Astrocyte (in vitro differentiated cells and primary cell): Measurements from ENCODE around the gene CSMD2. TPM values are rescaled to one million over a fixed set of nuclear protein-coding genes. Genes with fewer than 3 reads are reported as not detected.

ENCODE experiments used
- DNase-seq: peaks from one replicate; pipeline ENCODE4 v3.0.0-alpha.2; 2010; ENCODE audit warnings: low read depth
- FAIRE-seq: peaks from 2 replicates; lab custom pipeline; 2011; peaks lifted over from hg19 to GRCh38; lab: Jason Lieb, UNC
- H2AFZ ChIP-seq: 2 replicates; pipeline ENCODE4 v1.6.0; 2012; ENCODE audit warnings: low read depth, low read length, inconsistent platforms
- H3K27ac ChIP-seq: 2 replicates; pipeline ENCODE4 v1.5.1; 2011; ENCODE audit warnings: low read depth, low read length, inconsistent platforms
- H3K27me3 ChIP-seq: 2 replicates; pipeline ENCODE4 v1.6.0; 2011; ENCODE audit warnings: low read length, inconsistent platforms; ENCODE audit not compliant: insufficient read depth
- H3K36me3 ChIP-seq: 2 replicates; pipeline ENCODE4 v1.5.1; 2011; ENCODE audit warnings: low read length, inconsistent platforms; ENCODE audit not compliant: insufficient read depth
- H3K4me1 ChIP-seq: 2 replicates; pipeline ENCODE4 v1.5.1; 2011; ENCODE audit warnings: low read length, inconsistent platforms; ENCODE audit not compliant: insufficient read depth
- H3K4me2 ChIP-seq: 2 replicates; pipeline ENCODE4 v1.6.0; 2012; ENCODE audit warnings: low read length, inconsistent platforms
- H3K4me3 ChIP-seq: 2 replicates; pipeline ENCODE4 v1.5.1; 2011; ENCODE audit warnings: low read depth, mild to moderate bottlenecking, low read length, inconsistent platforms; ENCODE audit not compliant: insufficient read depth
- H3K79me2 ChIP-seq: 2 replicates; pipeline ENCODE4 v1.6.0; 2012; ENCODE audit warnings: mild to moderate bottlenecking, low read length, inconsistent platforms; ENCODE audit not compliant: insufficient read depth
- H3K9ac ChIP-seq: 2 replicates; pipeline ENCODE4 v1.6.0; 2012; ENCODE audit warnings: mild to moderate bottlenecking, low read length, inconsistent platforms
- H3K9me3 ChIP-seq: 2 replicates; pipeline ENCODE4 v1.5.1; 2012; ENCODE audit warnings: low read depth, mild to moderate bottlenecking, low read length, inconsistent platforms; ENCODE audit not compliant: insufficient read depth
- H4K20me1 ChIP-seq: 2 replicates; pipeline ENCODE4 v1.6.0; 2012; ENCODE audit warnings: low read length, inconsistent platforms; ENCODE audit not compliant: insufficient read depth
- H3K27ac Mint-ChIP-seq: one replicate; pipeline ENCODE4 v1.8.0; 2021; ENCODE audit warnings: mild to moderate bottlenecking, mixed read lengths; ENCODE audit not compliant: unreplicated experiment
- H3K27me3 Mint-ChIP-seq: one replicate; pipeline ENCODE4 v1.8.0; 2021; ENCODE audit warnings: low read depth, mixed read lengths; ENCODE audit not compliant: unreplicated experiment
- H3K36me3 Mint-ChIP-seq: one replicate; pipeline ENCODE4 v1.8.0; 2021; ENCODE audit warnings: low read depth, mixed read lengths; ENCODE audit not compliant: unreplicated experiment
- H3K4me1 Mint-ChIP-seq: one replicate; pipeline ENCODE4 v1.8.0; 2021; ENCODE audit warnings: low read depth, mixed read lengths; ENCODE audit not compliant: unreplicated experiment
- H3K4me3 Mint-ChIP-seq: one replicate; pipeline ENCODE4 v1.8.0; 2021; ENCODE audit warnings: mild to moderate bottlenecking, moderate library complexity, mixed read lengths; ENCODE audit not compliant: unreplicated experiment
- H3K9me3 Mint-ChIP-seq: one replicate; pipeline ENCODE4 v1.8.0; 2021; ENCODE audit warnings: mild to moderate bottlenecking, mixed read lengths; ENCODE audit not compliant: unreplicated experiment
- EZH2 ChIP-seq: IDR thresholded peaks from 2 replicates; pipeline ENCODE4 v1.6.1; 2012; ENCODE audit warnings: mild to moderate bottlenecking, low read length, inconsistent platforms; ENCODE audit not compliant: insufficient read depth
- total RNA-seq: library from RNA; stranded (reverse); gene quantifications from 2 replicates; pipeline ENCODE4 v1.2.1, GENCODE V29; 2021
- TF ChIP-seq, protein P1 (sequence below): IDR thresholded peaks from 2 replicates; pipeline ENCODE4 v1.5.1; 2011; ENCODE audit warnings: low read depth, mild to moderate bottlenecking, inconsistent platforms, low read length, moderate library complexity; ENCODE audit not compliant: insufficient read depth

The CSMD2 gene
- total RNA-seq, 1 donor from 2014 or later: 11.1 TPM

DNA sequence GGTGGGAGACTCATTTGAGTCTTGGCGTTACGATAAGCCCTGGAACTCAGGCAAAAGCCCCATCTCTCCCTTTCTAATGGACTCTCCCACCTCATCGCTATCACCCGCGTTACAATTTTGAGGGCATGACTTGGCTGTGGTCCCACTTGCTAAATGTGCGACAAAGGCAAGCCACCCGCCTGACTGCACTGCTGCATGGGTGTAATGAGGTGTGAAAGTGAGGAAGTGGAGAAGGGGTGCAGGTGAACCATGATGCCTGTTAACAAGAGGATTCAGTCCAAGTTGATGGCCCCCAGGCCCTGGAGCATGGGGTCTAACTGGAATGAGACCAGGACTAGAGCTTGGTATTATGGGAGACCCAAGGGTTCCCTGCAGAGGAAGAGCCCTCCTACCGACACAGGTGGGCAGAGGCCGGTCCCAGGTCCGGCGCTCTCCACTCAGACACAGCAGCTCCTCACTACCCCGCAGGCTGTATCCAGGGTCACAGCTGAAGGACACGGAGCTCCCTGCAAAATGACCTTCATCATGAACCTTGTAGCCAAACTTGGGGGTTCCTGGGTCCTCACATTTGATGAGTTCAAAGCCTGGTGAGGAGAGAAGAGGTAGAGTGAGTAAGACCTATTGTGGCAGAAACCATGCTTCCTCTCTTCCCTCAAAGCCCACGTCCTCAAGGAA, 466.5 kb downstream of the CSMD2 start:
- H2AFZ ChIP-seq: no peak overlapping the region
- peaks cover 14% of the 10 kb centered on the region for H3K36me3 ChIP-seq
- H3K4me3 Mint-ChIP-seq: no peak overlapping the region
- no peaks in the 10 kb centered on the region for H3K9me3 ChIP-seq
- peaks cover 4% of the 10 kb centered on the region for H3K9me3 Mint-ChIP-seq
- H3K27ac Mint-ChIP-seq: no peak overlapping the region
- FAIRE-seq (no peak), DNase-seq (no peak)
- TF ChIP-seq, protein P1, sequence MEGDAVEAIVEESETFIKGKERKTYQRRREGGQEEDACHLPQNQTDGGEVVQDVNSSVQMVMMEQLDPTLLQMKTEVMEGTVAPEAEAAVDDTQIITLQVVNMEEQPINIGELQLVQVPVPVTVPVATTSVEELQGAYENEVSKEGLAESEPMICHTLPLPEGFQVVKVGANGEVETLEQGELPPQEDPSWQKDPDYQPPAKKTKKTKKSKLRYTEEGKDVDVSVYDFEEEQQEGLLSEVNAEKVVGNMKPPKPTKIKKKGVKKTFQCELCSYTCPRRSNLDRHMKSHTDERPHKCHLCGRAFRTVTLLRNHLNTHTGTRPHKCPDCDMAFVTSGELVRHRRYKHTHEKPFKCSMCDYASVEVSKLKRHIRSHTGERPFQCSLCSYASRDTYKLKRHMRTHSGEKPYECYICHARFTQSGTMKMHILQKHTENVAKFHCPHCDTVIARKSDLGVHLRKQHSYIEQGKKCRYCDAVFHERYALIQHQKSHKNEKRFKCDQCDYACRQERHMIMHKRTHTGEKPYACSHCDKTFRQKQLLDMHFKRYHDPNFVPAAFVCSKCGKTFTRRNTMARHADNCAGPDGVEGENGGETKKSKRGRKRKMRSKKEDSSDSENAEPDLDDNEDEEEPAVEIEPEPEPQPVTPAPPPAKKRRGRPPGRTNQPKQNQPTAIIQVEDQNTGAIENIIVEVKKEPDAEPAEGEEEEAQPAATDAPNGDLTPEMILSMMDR: no peak
- no peak for TF ChIP-seq EZH2
- H3K4me1 ChIP-seq: no peaks in the 10 kb centered on the region
- no peaks in the 10 kb centered on the region for H3K27me3 Mint-ChIP-seq
- no peak overlapping the region for H3K4me3 ChIP-seq
- no peaks in the 10 kb centered on the region for H3K79me2 ChIP-seq
- H4K20me1 ChIP-seq: no peaks in the 10 kb centered on the region
- H3K4me1 Mint-ChIP-seq: no peaks in the 10 kb centered on the region
- H3K36me3 Mint-ChIP-seq: peaks cover 15% of the 10 kb centered on the region
- H3K27me3 ChIP-seq: no peaks in the 10 kb centered on the region
- no peak overlapping the region for H3K9ac ChIP-seq
- no peak overlapping the region for H3K4me2 ChIP-seq
- H3K27ac ChIP-seq: no peak overlapping the region

DNA sequence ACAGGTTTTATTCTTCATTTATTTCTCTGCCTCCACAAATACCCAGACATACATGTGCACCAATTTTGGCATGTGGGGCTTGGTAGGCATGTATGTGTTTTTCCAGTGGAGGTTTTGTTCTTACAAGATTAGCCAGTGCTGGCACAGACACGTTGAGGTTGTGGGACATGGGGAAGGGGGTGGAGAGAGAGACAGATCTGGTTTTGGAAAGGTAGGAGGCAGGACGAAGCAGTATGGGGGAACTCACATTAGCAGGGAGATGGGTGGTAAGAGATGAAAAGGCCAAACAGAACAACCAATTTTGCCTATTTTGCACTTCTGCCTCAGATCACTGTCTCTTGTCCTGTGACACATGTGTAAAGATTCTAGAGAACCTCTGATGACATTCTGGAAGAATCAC, 467.2 kb downstream of the CSMD2 start:
- Histone ChIP-seq H3K4me2 (no peak overlapping the region), H3K36me3 (peaks cover 14% of the 10 kb centered on the region), H3K4me1 (no peaks in the 10 kb centered on the region), H3K27ac (no peak overlapping the region), H3K4me3 (no peak overlapping the region), H3K79me2 (no peaks in the 10 kb centered on the region), H3K9me3 (no peaks in the 10 kb centered on the region), H2AFZ (no peak overlapping the region), H4K20me1 (no peaks in the 10 kb centered on the region), H3K9ac (no peak overlapping the region), H3K27me3 (no peaks in the 10 kb centered on the region)
- Mint-ChIP-seq H3K4me3 (no peak overlapping the region), H3K9me3 (peaks cover 4% of the 10 kb centered on the region), H3K4me1 (no peaks in the 10 kb centered on the region), H3K27ac (no peak overlapping the region), H3K36me3 (peaks cover 15% of the 10 kb centered on the region), H3K27me3 (no peaks in the 10 kb centered on the region)
- no peak for DNase-seq
- TF ChIP-seq, protein P1: no peak
- no peak for TF ChIP-seq EZH2
- no peak for FAIRE-seq

DNA sequence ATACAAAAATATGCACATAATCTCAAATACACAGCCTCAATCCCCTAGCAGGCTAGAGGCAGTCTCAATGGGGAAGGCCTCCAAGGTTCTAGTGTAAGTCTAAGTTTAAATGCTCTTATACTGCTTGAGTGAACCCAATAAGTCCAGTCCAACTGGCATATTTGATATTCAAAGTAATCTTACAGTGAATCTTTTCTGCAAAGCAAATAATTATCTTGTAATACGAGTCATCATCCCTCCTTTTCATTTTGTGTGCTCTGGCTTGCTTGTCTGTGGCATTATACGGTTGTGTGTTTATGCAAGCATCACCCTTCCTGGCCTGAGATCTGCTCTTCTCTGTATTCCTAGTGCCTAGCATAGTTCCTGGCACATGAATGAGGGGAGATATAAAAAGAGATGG, 468.1 kb downstream of the CSMD2 start:
- H3K9me3 Mint-ChIP-seq: peaks cover 4% of the 10 kb centered on the region
- no peak overlapping the region for H3K4me3 ChIP-seq
- H2AFZ ChIP-seq: no peak overlapping the region
- no peaks in the 10 kb centered on the region for H3K4me1 Mint-ChIP-seq
- H3K9me3 ChIP-seq: no peaks in the 10 kb centered on the region
- H3K79me2 ChIP-seq: no peaks in the 10 kb centered on the region
- H3K27ac ChIP-seq: no peak overlapping the region
- no peak overlapping the region for H3K4me2 ChIP-seq
- TF ChIP-seq EZH2: no peak
- TF ChIP-seq, protein P1: no peak
- peaks cover 18% of the 10 kb centered on the region for H3K36me3 ChIP-seq
- H3K27me3 ChIP-seq: no peaks in the 10 kb centered on the region
- DNase-seq (no peak), FAIRE-seq (no peak)
- no peak overlapping the region for H3K4me3 Mint-ChIP-seq
- H3K27ac Mint-ChIP-seq: no peak overlapping the region
- H3K36me3 Mint-ChIP-seq: peaks cover 15% of the 10 kb centered on the region
- H3K27me3 Mint-ChIP-seq: no peaks in the 10 kb centered on the region
- H4K20me1 ChIP-seq: no peaks in the 10 kb centered on the region
- H3K9ac ChIP-seq: no peak overlapping the region
- H3K4me1 ChIP-seq: no peaks in the 10 kb centered on the region
